Activated CD4-positive, alpha-beta memory T cell treated with anti-CD3 and anti-CD28 coated beads for 36 hours (primary cell): Measurements from ENCODE around the gene IQSEC3. TPM values are rescaled to one million over a fixed set of nuclear protein-coding genes. Genes with fewer than 3 reads are reported as not detected.
"Not testable (repeated sequence)": the region's sequence is repeated elsewhere in the genome, so short reads cannot be mapped to it uniquely, and the experiment has no call there.

Experiments
- CTCF ChIA-PET: fragments of 350-600 bp; sonication (Branson Sonifier 250); formaldehyde crosslinking; loops from one replicate; lab custom pipeline; 2021; ENCODE audit warnings: antibody characterized with exemption, inconsistent platforms; lab: Charles Lee
- POLR2A ChIA-PET: fragments of 350-600 bp; sonication (Branson Sonifier 250); formaldehyde crosslinking; loops from one replicate; lab custom pipeline; 2021; ENCODE audit warnings: antibody characterized with exemption; lab: Charles Lee
- DNase-seq: peaks from one replicate; pipeline ENCODE4 v3.0.0-alpha.2; 2020
- H3K27ac Mint-ChIP-seq: one replicate; pipeline ENCODE4 v1.8.0; 2021; ENCODE audit warnings: mixed read lengths
- H3K27me3 Mint-ChIP-seq: one replicate; pipeline ENCODE4 v1.8.0; 2021; ENCODE audit warnings: mixed read lengths
- H3K36me3 Mint-ChIP-seq: one replicate; pipeline ENCODE4 v1.8.0; 2021; ENCODE audit warnings: mixed read lengths
- H3K4me1 Mint-ChIP-seq: one replicate; pipeline ENCODE4 v1.8.0; 2021; ENCODE audit warnings: low read depth, mixed read lengths
- H3K4me3 Mint-ChIP-seq: one replicate; pipeline ENCODE4 v1.8.0; 2021; ENCODE audit warnings: mild to moderate bottlenecking, mixed read lengths
- H3K9me3 Mint-ChIP-seq: one replicate; pipeline ENCODE4 v1.8.0; 2021; ENCODE audit warnings: mixed read lengths
- intact Hi-C: fragments of 100-400 bp; cut with micrococcal nuclease; formaldehyde crosslinking; loops from one replicate; pipeline ENCODE4 v1.15.1; 2023
- total RNA-seq, 2 experiments: library from RNA; stranded (reverse); gene quantifications; one replicate each; pipeline ENCODE4 v1.2.3, GENCODE V29; 2021

Gene IQSEC3
- total RNA-seq, 2 experiments from 2014 or later = 0.17 to 0.29 TPM

DNA sequence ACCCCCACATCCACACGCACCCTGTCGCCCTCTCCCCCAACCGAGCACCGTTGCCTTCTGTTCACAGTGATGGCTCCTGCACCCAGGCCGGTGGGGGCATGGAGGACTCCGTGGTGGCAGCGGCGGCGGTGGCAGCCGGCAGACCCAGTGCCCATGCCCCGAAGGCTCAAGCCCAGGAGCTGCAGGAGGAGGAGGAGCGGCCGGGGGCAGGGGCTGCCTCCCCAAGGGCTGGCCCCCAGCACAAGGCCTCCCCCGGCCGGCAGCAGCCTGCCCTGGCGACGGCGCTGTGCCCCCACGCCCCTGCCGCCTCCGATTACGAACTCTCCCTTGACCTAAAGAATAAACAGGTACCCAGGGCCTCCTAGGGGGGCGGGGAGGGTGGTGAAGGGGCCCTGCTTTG lies 59.0 kb downstream of the IQSEC3 start:
- Mint-ChIP-seq H3K36me3 (no peaks in the 10 kb centered on the region), H3K27ac (no peak overlapping the region), H3K4me3 (no peak overlapping the region), H3K27me3 (peaks cover 8% of the 10 kb centered on the region), H3K9me3 (no peaks in the 10 kb centered on the region), H3K4me1 (no peaks in the 10 kb centered on the region)
- CTCF ChIA-PET = interaction anchor here (0.5 kb wide), 1 partner anchor 383 kb away, joined by 3 read pairs; no protein-coding TSS in a partner anchor
- no peak for DNase-seq
- POLR2A ChIA-PET = no interaction called here
- intact Hi-C loops = no loop called here

DNA sequence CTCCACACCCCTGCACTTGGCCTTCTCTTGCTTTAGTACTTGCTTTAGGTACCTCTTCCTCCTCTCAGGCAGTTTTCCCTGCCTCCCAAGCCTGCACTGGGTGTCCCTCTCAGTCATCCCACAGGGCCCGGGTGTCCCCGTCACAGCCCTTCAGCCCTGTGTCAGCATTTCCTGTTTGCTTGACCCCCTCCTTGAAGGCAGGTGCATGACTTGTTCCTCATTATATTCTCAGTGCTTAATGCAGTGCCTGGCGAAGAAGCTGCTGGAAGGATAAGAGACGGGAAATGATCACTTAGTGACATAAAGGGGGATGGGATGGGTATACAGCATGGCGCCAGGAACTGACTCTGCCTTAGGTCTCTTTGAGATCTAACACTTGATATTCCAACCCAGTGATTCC lies 61.5 kb downstream of the IQSEC3 start:
- H3K4me1 Mint-ChIP-seq = no peaks in the 10 kb centered on the region
- POLR2A ChIA-PET = no interaction called here
- no peaks in the 10 kb centered on the region for H3K36me3 Mint-ChIP-seq
- no peaks in the 10 kb centered on the region for H3K9me3 Mint-ChIP-seq
- no peak overlapping the region for H3K4me3 Mint-ChIP-seq
- DNase-seq = no peak
- intact Hi-C loops = no loop called here
- CTCF ChIA-PET = no interaction called here
- no peak overlapping the region for H3K27ac Mint-ChIP-seq
- H3K27me3 Mint-ChIP-seq = peaks cover 6% of the 10 kb centered on the region

DNA sequence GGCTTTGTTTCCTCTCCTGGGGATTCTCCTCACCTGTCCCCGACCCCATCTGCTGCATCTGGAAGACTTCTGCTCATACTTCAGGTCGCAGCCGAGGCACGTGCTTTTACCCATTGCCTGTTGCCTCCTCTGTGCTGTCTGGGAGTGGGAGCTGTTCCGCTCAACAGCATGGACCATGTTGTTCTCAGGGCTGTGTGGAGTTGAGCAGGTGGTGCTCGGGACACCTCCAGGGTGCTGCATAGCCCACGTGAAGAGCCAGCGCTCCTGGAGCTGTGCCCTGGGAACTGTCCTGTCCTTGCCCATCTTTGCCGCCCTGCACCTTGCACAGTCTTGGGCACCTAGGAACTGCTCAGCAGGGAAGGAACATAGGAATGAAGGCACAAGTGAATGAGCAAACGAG lies 62.4 kb downstream of the IQSEC3 start:
- DNase-seq = no peak
- H3K36me3 Mint-ChIP-seq = no peaks in the 10 kb centered on the region
- H3K4me1 Mint-ChIP-seq = no peaks in the 10 kb centered on the region
- H3K27me3 Mint-ChIP-seq = peaks cover 6% of the 10 kb centered on the region
- ChIA-PET CTCF (no interaction called here), POLR2A (no interaction called here)
- intact Hi-C loops = no loop called here
- no peaks in the 10 kb centered on the region for H3K9me3 Mint-ChIP-seq
- H3K27ac Mint-ChIP-seq = no peak overlapping the region
- H3K4me3 Mint-ChIP-seq = no peak overlapping the region

DNA sequence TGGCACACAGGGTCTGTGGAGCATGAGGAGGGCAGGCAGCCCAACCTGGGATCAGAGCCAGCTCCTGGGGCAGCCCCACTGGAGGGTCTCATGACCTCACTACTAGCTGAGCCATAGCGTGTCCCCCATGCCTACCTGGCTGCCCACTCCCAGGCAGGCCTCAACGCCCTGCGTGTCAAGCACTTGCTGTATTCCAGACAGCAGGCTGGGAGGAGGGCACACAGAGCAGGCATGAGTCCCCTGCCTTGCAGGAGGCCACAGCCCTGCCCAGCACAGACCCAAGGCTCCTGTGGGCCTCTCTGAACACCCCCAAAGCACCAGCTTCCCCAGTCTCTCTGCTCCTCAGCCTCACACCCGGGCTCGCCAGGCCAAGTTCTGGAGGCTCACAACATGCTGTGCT lies 64.0 kb downstream of the IQSEC3 start:
- Mint-ChIP-seq H3K27me3 (peaks cover 6% of the 10 kb centered on the region), H3K4me1 (no peaks in the 10 kb centered on the region), H3K27ac (no peak overlapping the region), H3K36me3 (no peaks in the 10 kb centered on the region), H3K9me3 (no peaks in the 10 kb centered on the region), H3K4me3 (no peak overlapping the region)
- intact Hi-C loops = no loop called here
- no peak for DNase-seq
- ChIA-PET CTCF (no interaction called here), POLR2A (no interaction called here)

DNA sequence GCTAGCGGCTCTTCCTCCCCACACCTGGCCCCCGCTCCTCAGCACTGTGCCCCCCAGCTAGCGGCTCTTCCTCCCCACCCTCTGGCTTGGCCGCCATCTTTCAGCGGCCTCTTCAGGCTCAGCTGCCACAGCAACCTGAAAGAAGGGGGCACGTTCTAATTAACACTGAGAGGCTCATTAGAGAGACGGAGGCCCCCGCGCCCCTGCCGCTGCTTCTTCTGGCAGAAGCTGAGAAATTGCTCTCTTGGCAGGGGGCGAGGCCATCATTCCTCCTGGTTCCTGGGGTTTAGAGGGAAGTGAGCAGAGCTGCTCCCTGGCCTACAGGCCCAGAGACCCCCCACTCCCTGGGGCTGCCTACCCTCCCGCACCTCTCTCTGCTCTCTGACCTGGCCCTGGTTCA lies 64.4 kb downstream of the IQSEC3 start:
- DNase-seq = no peak
- ChIA-PET POLR2A (no interaction called here), CTCF (no interaction called here)
- no peak overlapping the region for H3K27ac Mint-ChIP-seq
- no peak overlapping the region for H3K4me3 Mint-ChIP-seq
- no peaks in the 10 kb centered on the region for H3K36me3 Mint-ChIP-seq
- intact Hi-C loops = no loop called here
- no peaks in the 10 kb centered on the region for H3K4me1 Mint-ChIP-seq
- H3K27me3 Mint-ChIP-seq = peaks cover 8% of the 10 kb centered on the region
- no peaks in the 10 kb centered on the region for H3K9me3 Mint-ChIP-seq

DNA sequence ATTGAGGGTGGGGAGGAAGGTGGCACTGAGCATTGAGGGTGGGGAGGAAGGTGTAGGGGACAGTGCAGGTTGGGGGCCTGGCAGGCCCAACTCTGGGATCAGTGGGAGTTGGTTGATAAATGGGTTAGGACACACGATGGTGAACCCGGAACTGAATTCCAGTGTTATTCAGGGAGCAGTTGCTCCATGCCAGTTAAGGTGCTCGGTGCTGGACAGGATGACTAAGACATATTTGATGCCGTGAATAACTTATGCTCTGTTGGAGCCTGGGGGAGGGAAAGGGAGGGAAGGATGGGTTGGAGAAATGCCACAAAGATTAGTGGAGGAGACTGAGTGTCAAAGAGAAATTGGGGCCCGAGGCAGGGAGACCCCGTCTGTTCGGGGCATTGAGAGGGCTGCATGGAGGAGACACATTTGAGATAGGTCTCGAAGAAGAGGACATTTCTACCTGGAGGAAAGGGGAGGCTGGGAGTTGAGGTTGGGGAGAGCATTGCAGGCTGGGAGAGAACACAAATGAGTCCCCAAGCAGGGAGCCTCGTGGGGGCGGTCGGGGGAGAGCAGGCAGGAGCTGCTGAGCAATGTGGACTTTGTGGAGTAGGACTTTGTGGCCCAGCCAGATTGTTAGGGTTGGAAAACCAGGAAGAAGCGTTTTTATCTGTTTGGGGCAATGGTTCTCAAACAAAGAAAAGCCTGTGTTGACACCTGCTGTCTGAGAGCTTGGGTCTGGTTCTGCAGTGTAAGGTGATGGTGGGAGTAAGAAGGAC lies 65.3 kb downstream of the IQSEC3 start:
- no peaks in the 10 kb centered on the region for H3K4me1 Mint-ChIP-seq
- no peaks in the 10 kb centered on the region for H3K9me3 Mint-ChIP-seq
- H3K36me3 Mint-ChIP-seq = no peaks in the 10 kb centered on the region
- no peak overlapping the region for H3K27ac Mint-ChIP-seq
- DNase-seq = no peak
- ChIA-PET CTCF (no interaction called here), POLR2A (no interaction called here)
- no peak overlapping the region for H3K4me3 Mint-ChIP-seq
- H3K27me3 Mint-ChIP-seq = peaks cover 14% of the 10 kb centered on the region
- intact Hi-C loops = no loop called here

DNA sequence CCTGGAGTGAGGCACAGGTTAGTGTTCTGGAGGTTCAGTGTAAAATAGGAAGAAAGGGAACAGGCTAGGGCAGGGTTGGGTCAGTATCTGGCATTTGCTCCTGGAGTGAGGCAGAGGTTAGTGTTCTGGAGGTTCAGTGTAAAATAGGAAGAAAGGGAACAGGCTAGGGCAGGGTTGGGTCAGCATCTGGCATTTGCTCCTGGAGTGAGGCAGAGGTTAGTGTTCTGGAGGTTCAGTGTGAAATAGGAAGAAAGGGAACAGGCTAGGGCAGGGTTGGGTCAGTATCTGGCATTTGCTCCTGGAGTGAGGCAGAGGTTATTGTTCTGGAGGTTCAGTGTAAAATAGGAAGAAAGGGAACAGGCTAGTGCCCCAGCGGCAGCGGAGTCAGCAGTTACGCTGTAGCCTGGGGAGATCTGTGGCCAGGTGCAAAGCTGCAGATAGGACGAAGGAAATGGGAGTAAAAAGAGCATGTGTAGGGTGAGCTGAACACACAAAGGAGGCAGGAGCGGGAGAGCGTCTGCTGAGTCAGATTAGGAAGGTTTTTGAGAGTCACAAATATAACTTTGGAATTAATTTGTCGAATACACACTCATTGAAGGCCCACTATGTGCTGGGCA lies 67.2 kb downstream of the IQSEC3 start:
- H3K27me3 Mint-ChIP-seq = peaks cover 17% of the 10 kb centered on the region
- H3K4me3 Mint-ChIP-seq, H3K4me1 Mint-ChIP-seq, H3K36me3 Mint-ChIP-seq, POLR2A ChIA-PET, H3K27ac Mint-ChIP-seq, H3K9me3 Mint-ChIP-seq, DNase-seq, intact Hi-C loops, CTCF ChIA-PET: not testable (repeated sequence)

DNA sequence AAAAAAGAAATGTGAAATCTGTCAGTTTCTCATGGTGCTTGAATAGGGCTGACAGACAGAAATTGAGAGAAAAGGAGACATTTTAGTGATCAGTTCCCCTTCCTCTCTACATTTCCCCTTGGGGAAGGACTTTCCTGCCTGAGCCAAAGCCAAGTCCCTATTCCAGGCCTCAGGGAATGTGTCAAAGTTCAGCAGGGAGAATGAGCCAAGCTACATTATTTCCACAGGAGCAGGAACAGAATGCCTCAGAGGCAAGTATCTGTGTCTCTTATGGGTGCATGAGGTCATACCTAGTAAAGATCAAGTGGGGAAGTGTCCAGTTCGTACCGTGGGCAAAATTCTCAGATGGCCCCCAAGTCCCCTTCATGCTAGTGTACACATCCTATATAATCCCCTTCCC lies 68.6 kb downstream of the IQSEC3 start:
- Mint-ChIP-seq H3K27ac (no peak overlapping the region), H3K36me3 (no peaks in the 10 kb centered on the region), H3K27me3 (peaks cover 28% of the 10 kb centered on the region), H3K4me3 (no peak overlapping the region), H3K4me1 (no peaks in the 10 kb centered on the region), H3K9me3 (no peaks in the 10 kb centered on the region)
- POLR2A ChIA-PET = no interaction called here
- intact Hi-C loops = no loop called here
- no peak for DNase-seq
- CTCF ChIA-PET = interaction anchor here (1.4 kb wide), 1 partner anchor 18 kb away, joined by 3 read pairs; no protein-coding TSS in a partner anchor

DNA sequence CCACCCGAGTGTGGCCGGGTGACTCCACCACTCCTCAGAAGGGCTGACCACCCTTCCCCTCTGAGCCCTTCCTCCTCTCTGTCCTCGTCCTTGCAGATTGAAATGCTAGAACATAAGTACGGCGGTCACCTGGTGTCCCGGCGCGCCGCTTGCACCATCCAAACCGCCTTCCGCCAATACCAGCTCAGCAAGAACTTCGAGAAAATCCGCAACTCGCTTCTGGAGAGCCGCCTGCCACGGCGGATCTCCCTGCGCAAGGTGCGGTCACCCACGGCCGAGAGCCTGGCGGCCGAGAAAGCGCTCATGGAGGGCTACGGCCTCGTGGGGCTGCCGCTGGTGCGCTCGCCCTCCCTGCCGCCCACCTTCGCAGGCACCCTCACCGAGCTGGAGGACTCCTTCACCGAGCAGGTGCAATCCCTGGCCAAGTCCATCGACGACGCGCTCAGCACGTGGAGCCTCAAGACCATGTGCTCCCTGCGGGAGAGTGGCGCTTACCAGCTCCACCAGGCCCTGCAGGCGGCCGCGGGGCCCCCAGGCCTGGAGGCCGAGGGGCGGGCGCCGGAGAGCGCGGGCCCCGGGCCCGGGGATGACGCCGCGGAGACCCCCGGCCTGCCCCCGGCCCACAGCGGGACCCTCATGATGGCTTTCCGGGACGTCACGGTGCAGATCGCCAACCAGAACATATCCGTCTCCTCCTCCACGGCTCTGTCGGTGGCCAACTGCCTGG lies 71.8 kb downstream of the IQSEC3 start:
- no peaks in the 10 kb centered on the region for H3K9me3 Mint-ChIP-seq
- H3K4me1 Mint-ChIP-seq = no peaks in the 10 kb centered on the region
- no peak overlapping the region for H3K27ac Mint-ChIP-seq
- H3K36me3 Mint-ChIP-seq = no peaks in the 10 kb centered on the region
- peaks cover 40% of the 10 kb centered on the region for H3K27me3 Mint-ChIP-seq
- intact Hi-C loops = no loop called here
- CTCF ChIA-PET = no interaction called here
- POLR2A ChIA-PET = no interaction called here
- no peak for DNase-seq
- H3K4me3 Mint-ChIP-seq = no peak overlapping the region

DNA sequence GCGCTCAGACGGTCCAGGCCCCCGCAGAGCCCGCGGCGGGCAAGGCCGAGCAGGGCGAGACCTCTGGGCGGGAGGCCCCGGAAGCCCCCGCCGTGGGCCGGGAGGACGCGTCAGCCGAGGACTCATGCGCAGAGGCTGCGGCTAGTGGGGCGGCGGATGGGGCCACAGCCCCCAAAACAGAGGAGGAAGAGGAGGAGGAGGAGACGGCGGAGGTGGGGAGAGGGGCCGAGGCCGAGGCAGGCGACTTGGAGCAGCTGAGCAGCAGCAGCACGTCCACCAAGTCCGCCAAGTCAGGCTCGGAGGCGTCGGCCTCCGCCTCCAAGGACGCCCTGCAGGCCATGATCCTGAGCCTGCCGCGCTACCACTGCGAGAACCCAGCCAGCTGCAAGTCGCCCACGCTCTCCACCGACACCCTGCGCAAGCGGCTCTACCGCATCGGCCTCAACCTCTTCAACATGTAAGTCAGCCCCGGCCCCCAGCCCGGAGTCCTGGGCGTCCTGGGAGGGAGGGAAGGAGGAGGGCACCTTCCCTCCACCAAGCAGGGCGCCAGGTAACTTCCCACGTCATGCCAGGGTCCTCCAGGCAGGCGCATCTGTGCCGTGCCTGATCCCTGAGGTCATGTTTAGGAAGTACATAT lies 72.4 kb downstream of the IQSEC3 start:
- intact Hi-C loops = no loop called here
- CTCF ChIA-PET = no interaction called here
- peak overlapping the region; percentile 28 for H3K4me3 Mint-ChIP-seq
- peaks cover 40% of the 10 kb centered on the region for H3K27me3 Mint-ChIP-seq
- no peaks in the 10 kb centered on the region for H3K9me3 Mint-ChIP-seq
- H3K4me1 Mint-ChIP-seq = no peaks in the 10 kb centered on the region
- no peaks in the 10 kb centered on the region for H3K36me3 Mint-ChIP-seq
- POLR2A ChIA-PET = no interaction called here
- DNase-seq = peak; percentile 48
- no peak overlapping the region for H3K27ac Mint-ChIP-seq

DNA sequence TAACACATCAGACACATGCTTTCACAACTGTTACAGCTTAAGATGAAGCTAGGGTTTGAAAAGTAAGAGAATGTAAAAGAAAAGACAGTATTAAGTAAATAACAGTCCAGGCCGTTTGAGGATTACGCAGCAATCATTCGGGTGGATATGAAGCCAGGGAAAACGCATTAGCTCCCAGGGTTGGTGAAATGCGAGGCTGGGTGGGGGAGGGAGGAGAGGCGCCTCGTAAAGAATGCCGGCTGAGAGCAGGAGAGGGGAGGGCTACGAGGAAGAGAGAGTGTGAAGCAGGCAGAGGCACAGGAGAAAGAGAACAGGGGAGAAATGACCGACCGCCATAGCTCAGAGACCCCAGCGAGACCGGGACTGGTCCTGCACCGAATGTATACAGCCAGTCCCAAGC lies 73.0 kb downstream of the IQSEC3 start:
- H3K4me3 Mint-ChIP-seq = no peak overlapping the region
- no peaks in the 10 kb centered on the region for H3K36me3 Mint-ChIP-seq
- H3K4me1 Mint-ChIP-seq = peaks cover 5% of the 10 kb centered on the region
- intact Hi-C loops = no loop called here
- H3K27ac Mint-ChIP-seq = no peak overlapping the region
- H3K9me3 Mint-ChIP-seq = no peaks in the 10 kb centered on the region
- ChIA-PET POLR2A (no interaction called here), CTCF (no interaction called here)
- DNase-seq = no peak
- peaks cover 40% of the 10 kb centered on the region for H3K27me3 Mint-ChIP-seq

DNA sequence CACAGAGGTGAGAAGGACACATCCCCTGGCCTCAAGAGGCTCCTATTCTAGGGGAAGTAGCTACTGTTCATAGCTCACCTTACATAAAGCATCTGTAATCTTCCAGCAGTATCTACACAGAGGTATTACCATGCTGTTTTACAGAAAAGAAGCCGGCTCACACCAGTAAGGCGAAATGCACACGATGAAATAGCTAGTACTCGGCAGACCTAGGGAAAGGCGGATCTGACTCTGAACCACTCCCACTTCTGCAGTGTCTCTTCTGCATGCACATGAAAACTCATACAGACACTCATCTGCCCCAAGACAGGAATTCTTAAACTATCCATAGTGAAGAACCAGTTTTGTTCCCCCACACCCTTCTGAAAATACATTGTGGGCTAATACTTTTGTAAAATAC lies 73.6 kb downstream of the IQSEC3 start:
- Mint-ChIP-seq H3K36me3 (no peaks in the 10 kb centered on the region), H3K27me3 (peaks cover 40% of the 10 kb centered on the region), H3K9me3 (no peaks in the 10 kb centered on the region), H3K27ac (no peak overlapping the region), H3K4me1 (peaks cover 6% of the 10 kb centered on the region), H3K4me3 (no peak overlapping the region)
- CTCF ChIA-PET = no interaction called here
- intact Hi-C loops = no loop called here
- POLR2A ChIA-PET = no interaction called here
- no peak for DNase-seq
